Activated CD8-positive, alpha-beta memory T cell treated with anti-CD3 and anti-CD28 coated beads, Interleukin-2, amount 50 U/mL, for 24 hours (primary cell): ENCODE data around the gene SPOCD1.
A peak's percentile ranks its signal among the peaks of the same experiment; 100 is the strongest.

Source experiments
- DNase-seq: peaks from one replicate; pipeline ENCODE4 v3.0.0-alpha.2; 2020; ENCODE audit errors: extremely low read depth

Gene SPOCD1

GRCh38 chr1:31815752-31816500 lies at the start of gene SPOCD1:
TSS of gene SPOCD1 (minus strand) at chr1:31816022. CDS start at chr1:31815333, 689 bp downstream.
- peak; percentile 62 for DNase-seq

- no peak for DNase-seq
Measured at GRCh38 chr1:31862071-31862470, 46.2 kb upstream of the SPOCD1 start.

DNA sequence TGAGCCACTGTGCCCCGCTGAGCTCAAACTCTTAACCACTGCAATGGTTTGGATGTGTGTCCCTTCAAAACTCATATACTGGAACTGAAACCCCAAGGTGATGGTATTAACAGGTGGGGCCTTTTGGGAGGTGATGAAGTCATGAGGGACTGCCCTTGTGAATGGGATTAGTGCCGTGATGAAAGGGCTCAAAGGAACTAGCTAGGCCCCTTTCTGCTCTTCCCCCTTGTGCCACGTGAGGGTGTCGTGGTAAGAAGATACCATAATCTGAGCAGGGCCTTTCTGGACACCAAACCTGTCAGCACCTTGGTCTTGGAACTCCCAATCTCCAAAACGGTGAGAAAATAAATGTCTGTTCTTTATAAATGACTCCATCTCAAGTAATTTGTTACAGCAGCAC lies 45.5 kb upstream of the SPOCD1 start:
- DNase-seq = no peak

- DNase-seq = no peak
Measured at GRCh38 chr1:31860581-31860980, 44.8 kb upstream of the SPOCD1 start.

- no peak for DNase-seq
Measured at GRCh38 chr1:31859719-31860118, 43.9 kb upstream of the SPOCD1 start.

- DNase-seq = no peak
Measured at GRCh38 chr1:31859044-31859443, 43.2 kb upstream of the SPOCD1 start.

DNA sequence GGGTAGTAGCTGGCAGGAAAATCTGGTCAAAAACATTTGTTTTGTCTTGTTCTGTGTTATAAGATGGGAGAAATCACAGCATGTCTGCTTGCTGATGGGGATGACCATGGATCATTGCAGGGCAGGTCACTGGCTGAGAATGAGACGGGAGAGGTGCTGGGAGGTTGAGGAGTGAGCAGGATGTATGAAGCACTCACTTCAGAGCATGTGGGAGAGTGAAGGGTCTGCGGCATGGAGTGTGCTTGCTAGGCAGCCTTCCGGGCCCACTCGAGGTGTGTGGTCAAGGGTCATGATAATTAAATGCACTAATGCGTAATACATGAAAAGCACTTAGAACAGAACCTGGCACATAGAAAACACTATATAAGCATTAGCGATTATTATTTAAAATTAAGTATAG lies 42.0 kb upstream of the SPOCD1 start:
- DNase-seq = no peak

- DNase-seq = no peak
Measured at GRCh38 chr1:31856140-31856539, 40.3 kb upstream of the SPOCD1 start.

DNA sequence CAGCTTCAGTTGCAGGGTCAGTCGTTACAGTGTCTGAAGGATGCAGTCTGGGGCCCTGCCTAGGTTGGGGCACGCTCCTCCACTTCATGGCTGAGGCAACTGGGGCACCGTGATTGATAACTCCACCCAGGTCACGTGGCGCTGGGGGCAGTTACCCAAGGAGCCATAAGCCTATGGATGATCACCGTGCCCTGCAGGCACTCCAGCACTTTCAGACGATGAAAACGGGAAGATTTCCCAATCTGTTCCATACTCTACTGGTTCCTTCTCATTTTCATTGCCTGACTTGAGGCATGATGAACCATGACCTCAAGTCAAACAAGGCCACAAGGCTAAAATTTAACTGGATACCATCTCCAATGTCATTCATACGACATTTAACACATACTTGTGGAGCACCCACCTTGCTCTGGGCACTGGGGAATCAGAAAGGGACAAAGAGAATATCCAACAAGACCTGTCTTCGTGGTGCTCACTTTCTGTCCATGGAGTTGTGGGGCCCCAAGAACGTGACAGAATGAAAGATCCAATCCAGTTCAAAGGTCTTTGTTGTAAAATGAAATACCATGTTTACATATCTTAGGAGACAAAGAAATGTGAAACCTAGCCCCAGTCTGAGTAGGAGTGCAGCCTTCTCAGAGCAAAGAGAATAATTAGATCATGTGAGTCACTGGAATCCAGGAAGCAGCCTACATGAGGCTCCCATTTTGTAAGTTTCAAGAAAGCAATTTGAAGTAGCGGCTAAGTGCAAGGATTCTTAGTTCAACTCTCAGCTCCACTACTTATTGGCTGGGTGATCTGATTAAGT lies 39.4 kb upstream of the SPOCD1 start:
- DNase-seq = no peak

- no peak for DNase-seq
Measured at GRCh38 chr1:31849653-31850052, 33.8 kb upstream of the SPOCD1 start.

- no peak for DNase-seq
Measured at GRCh38 chr1:31848381-31848897, 32.6 kb upstream of the SPOCD1 start.

DNA sequence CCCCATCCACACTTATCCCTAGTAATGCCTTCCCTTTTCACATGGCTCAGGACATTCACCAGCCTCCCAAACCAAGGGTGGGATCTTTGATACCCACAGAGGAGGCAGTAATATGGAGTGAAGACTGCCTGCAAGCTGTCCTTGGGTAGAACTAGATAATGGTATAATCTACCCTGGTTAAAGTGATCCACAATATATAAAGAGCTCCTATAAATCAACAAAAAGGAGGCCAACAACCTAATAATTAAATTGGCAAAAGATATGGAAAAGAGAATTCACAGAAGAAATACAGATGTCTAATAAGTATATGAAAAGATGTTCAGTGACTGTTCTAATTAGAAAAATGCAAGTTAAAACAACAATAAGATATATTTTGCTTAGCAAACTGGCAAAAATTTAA lies 30.7 kb upstream of the SPOCD1 start:
- DNase-seq = no peak

DNA sequence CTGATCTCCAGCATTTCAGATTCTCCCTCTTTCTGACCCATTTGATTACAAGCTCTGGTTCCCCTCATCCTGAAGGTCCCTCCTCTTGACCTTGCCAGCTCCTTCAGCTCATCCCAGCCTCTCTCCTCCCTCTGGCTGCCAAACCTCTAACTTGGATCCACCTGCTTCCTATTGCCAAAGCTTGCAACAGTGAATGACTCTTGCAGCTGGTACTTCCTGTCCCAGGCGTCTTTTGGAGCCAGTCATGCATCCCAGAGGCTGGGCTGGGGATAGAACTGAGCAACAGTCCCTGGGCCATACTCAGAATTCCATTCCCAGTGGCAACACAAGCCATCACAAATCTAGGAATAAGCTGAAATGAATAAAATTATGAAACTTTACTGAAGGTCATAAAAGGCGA lies 27.7 kb upstream of the SPOCD1 start:
- no peak for DNase-seq

- DNase-seq = no peak
Measured at GRCh38 chr1:31839662-31840343, 24.0 kb upstream of the SPOCD1 start.

- DNase-seq = no peak
Measured at GRCh38 chr1:31837451-31838158, 21.8 kb upstream of the SPOCD1 start.

GRCh38 chr1:31836638-31837037 lies 20.8 kb upstream of the SPOCD1 start:
- no peak for DNase-seq

- no peak for DNase-seq
Measured at GRCh38 chr1:31835415-31835814, 19.6 kb upstream of the SPOCD1 start.

DNA sequence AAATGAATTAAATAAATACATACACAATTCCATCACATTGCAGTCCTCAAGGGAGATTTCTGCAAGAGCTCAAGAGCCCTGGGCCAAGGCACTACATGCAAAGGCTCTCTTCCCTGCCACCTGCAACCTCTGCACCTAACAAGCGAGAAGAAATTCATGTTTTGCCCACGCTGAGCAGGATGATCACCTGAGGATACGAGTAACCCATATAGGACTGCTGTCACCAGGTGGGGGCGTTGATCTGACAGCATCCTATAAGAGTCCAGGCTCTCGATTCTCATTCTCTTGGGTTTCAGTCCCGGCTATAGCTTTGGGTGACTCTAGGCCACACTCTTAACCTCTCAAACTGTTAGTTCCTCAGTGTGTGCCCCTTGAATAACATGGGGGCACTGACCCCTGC lies 18.7 kb upstream of the SPOCD1 start:
- no peak for DNase-seq

GRCh38 chr1:31831397-31832378 lies 15.9 kb upstream of the SPOCD1 start:
- DNase-seq = no peak

DNA sequence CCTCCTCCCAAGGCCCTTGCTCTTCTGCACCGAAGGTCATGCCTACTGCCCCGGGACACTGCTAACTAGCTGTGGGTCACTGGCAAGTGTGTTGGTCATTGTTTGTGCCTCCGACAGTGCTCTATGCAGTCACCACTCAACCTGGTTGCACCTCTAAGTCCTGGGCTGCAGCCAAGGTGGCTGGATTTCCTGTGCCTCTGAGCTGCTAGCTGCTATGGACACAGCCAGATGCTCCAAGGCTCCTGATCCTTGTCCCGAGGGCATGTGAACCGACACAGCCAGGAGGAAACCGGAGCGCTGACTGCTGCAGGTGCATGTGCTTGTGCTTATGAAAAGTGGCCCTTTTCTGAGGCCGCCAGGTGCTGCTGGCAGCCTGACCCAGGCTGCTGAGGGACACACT lies 14.7 kb upstream of the SPOCD1 start:
- no peak for DNase-seq

- DNase-seq = no peak
Measured at GRCh38 chr1:31830065-31830464, 14.2 kb upstream of the SPOCD1 start.
